Upper lobe of left lung (tissue), 6 donors: ENCODE results near the gene FAM110A. TPM values are rescaled to one million over a fixed set of nuclear protein-coding genes. Genes with fewer than 3 reads are reported as not detected.

Source experiments
- ATAC-seq, 2 donors: fragments of 200-7000 bp; cut with Tn5 transposase; one replicate each; pipeline ENCODE4 v1.9.1; 2022; ENCODE audit warnings: mild to moderate bottlenecking in 2 of 2, moderate library complexity in 2 of 2; ENCODE audit not compliant: low FRiP score in 2 of 2
- DNase-seq, 2 donors: peaks; one replicate each; pipeline ENCODE4 v3.0.0-alpha.2; 2019 to 2020
- H3K27ac ChIP-seq, 4 donors: fragments of 200-600 bp; sonication (generic); one replicate each; pipeline ENCODE4 v1.5.1; 2016 to 2019
- H3K27me3 ChIP-seq, 4 donors: fragments of 200-600 bp; sonication (generic); one replicate each; pipeline ENCODE4 v1.5.1; 2017 to 2019
- H3K36me3 ChIP-seq, 4 donors: fragments of 200-600 bp; sonication (generic); one replicate each; pipeline ENCODE4 v1.5.1; 2016 to 2019
- H3K4me1 ChIP-seq, 4 donors: fragments of 200-600 bp; sonication (generic); one replicate each; pipeline ENCODE4 v1.5.1; 2018 to 2019
- H3K4me3 ChIP-seq, 4 donors: fragments of 200-600 bp; sonication (generic); one replicate each; pipeline ENCODE4 v1.5.1; 2017 to 2019; ENCODE audit warnings: mild to moderate bottlenecking in 2 of 4, moderate library complexity in 1 of 4
- H3K9me3 ChIP-seq, 4 donors: fragments of 200-600 bp; sonication (generic); one replicate each; pipeline ENCODE4 v1.5.1; 2018 to 2019
- CTCF ChIP-seq, 6 experiments: fragments of 450-650 bp in 4 of 6; fragments of 200-600 bp in 2 of 6; sonication (generic) in 2 of 6; IDR thresholded peaks; one replicate each; pipeline ENCODE4 v1.5.1; 2016 to 2019; ENCODE audit warnings: antibody characterized with exemption in 6 of 6
- EP300 ChIP-seq, 4 donors: sonication (generic); formaldehyde crosslinking; IDR thresholded peaks; one replicate each; pipeline ENCODE4 v1.5.1; 2017; ENCODE audit warnings: antibody characterized with exemption in 4 of 4, control low read depth in 2 of 4
- POLR2A ChIP-seq, 4 donors: fragments of 450-650 bp; IDR thresholded peaks; one replicate each; pipeline ENCODE4 v1.5.1; 2016 to 2017; ENCODE audit warnings: antibody characterized with exemption in 4 of 4, mild to moderate bottlenecking in 2 of 4
- POLR2AphosphoS5 ChIP-seq, 2 donors: sonication (generic); formaldehyde crosslinking; IDR thresholded peaks; one replicate each; pipeline ENCODE4 v1.5.1; 2017; ENCODE audit warnings: antibody characterized with exemption in 2 of 2
- WGBS, 2 donors: methylation state at CpG; one replicate each; pipeline ENCODE4 v1.1.5; 2017 to 2018; 5-methylcytosine and 5-hydroxymethylcytosine counted together
- total RNA-seq, 6 donors: library from RNA; depleted of rRNA in 4 of 6; stranded (reverse); fragments of >200 nt in 4 of 6; gene quantifications; one replicate each; pipeline versions ENCODE4 v1.1.0 to v1.2.1, GENCODE V29; 2016 to 2021
- donor health status: DM: no; HTN: no; CAD: no; lungs with moderate emphysema.
- donor health status: DM: no; HTN: yes; CAD: no; lungs with severe emphysema.

The FAM110A gene
- total RNA-seq, 6 donors from 2014 or later: 13.2 to 27.9 (median 19.9) TPM

- no peak for ATAC-seq
- H3K27me3 ChIP-seq: no peaks in the 10 kb centered on the region
Observed at GRCh38 chr20:878511-879307, 45.2 kb downstream of the FAM110A start.

GRCh38 chr20:879626-880025 is 46.1 kb downstream of the FAM110A start:
- DNase-seq (no peak), ATAC-seq (no peak)
- H3K4me1 ChIP-seq: peaks cover 0 to 3% (median 0%) of the 10 kb centered on the region in 4 donors
- H3K4me3 ChIP-seq: no peak overlapping the region
- no peaks in the 10 kb centered on the region for H3K9me3 ChIP-seq
- 72 to 73% methylated on average over 4 of the region's 4 CpGs for WGBS, 2 donors
- no peak for TF ChIP-seq EP300 (IDR thresholded peaks at IDR 0.05)
- TF ChIP-seq CTCF (IDR thresholded peaks at IDR 0.05): no peak
- no peak for TF ChIP-seq POLR2A (IDR thresholded peaks at IDR 0.05)
- TF ChIP-seq POLR2AphosphoS5 (IDR thresholded peaks at IDR 0.05): no peak
- no peaks in the 10 kb centered on the region for H3K36me3 ChIP-seq
- no peaks in the 10 kb centered on the region for H3K27me3 ChIP-seq
- H3K27ac ChIP-seq: no peak overlapping the region

More at GRCh38 chr20:878511-879307, 45.2 kb downstream of the FAM110A start:
- DNase-seq: no peak
- Histone ChIP-seq H3K4me1 (peaks cover 0 to 3% (median 0%) of the 10 kb centered on the region in 4 donors), H3K4me3 (no peak overlapping the region), H3K9me3 (no peaks in the 10 kb centered on the region), H3K27ac (no peak overlapping the region), H3K36me3 (no peaks in the 10 kb centered on the region)
- TF ChIP-seq POLR2A (IDR thresholded peaks at IDR 0.05) (no peak), CTCF (IDR thresholded peaks at IDR 0.05) (no peak), POLR2AphosphoS5 (IDR thresholded peaks at IDR 0.05) (no peak), EP300 (IDR thresholded peaks at IDR 0.05) (no peak)
- WGBS, 2 donors: 58 to 60% methylated on average over 9 of the region's 9 CpGs

DNA sequence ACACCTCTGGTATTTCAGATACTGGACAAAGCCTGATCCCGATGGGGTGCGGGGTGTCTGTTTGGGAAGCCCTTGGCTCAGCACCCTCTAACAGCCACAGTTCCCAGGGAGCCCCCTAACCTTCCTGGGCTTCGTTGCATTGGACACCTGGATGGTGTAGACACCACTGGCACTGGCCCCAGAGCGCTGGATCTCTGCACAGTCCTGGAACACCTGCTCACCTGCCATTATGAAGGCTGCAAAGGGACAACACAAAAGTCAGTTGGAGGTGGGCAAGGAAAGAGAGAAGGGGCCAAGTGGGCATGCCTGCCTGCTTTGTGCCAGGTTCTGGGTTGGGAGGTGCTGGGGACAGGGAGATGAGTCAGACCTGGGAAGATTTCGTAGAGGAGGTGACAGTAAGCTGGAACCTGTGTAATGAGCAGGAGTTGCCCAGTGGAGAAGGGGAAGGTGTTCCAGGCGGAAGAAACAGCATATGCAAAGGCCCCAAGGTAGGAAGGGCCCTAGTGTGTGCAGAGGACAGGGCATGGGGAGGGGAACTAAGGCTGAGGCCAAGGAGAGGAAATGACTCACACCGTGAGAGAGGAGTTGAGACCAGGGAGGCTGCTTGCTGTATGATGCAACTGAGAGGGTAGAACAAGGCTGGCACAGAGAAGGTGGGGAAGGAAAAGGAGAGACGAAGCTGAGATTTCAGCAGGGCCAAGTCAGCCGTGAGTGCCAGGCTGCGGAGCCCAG is 47.7 kb downstream of the FAM110A start:
- Histone ChIP-seq H3K9me3 (no peaks in the 10 kb centered on the region), H3K36me3 (no peaks in the 10 kb centered on the region), H3K27ac (no peak overlapping the region), H3K4me1 (peaks cover 0 to 8% (median 0%) of the 10 kb centered on the region in 4 donors), H3K4me3 (no peak overlapping the region), H3K27me3 (peaks cover 0 to 5% (median 0%) of the 10 kb centered on the region in 4 donors)
- DNase-seq (peak in 1 of 2 donors; percentile 34), ATAC-seq (peak in 1 of 2 donors; percentile 63)
- WGBS, 2 donors: 69 to 80% methylated on average over 8 to 10 of the region's 10 CpGs
- no peak for TF ChIP-seq CTCF (IDR thresholded peaks at IDR 0.05)
- TF ChIP-seq POLR2AphosphoS5 (IDR thresholded peaks at IDR 0.05): no peak
- no peak for TF ChIP-seq POLR2A (IDR thresholded peaks at IDR 0.05)
- no peak for TF ChIP-seq EP300 (IDR thresholded peaks at IDR 0.05)

- DNase-seq (no peak), ATAC-seq (no peak)
- H3K4me1 ChIP-seq: peaks cover 0 to 8% (median 0%) of the 10 kb centered on the region in 4 donors
- H3K36me3 ChIP-seq: no peaks in the 10 kb centered on the region
- H3K27me3 ChIP-seq: peaks cover 0 to 5% (median 0%) of the 10 kb centered on the region in 4 donors
- H3K27ac ChIP-seq: no peak overlapping the region
- TF ChIP-seq POLR2AphosphoS5 (IDR thresholded peaks at IDR 0.05) (no peak), CTCF (IDR thresholded peaks at IDR 0.05) (no peak), POLR2A (IDR thresholded peaks at IDR 0.05) (no peak), EP300 (IDR thresholded peaks at IDR 0.05) (no peak)
- no peaks in the 10 kb centered on the region for H3K9me3 ChIP-seq
- H3K4me3 ChIP-seq: no peak overlapping the region
Observed at GRCh38 chr20:881783-882144, 48.2 kb downstream of the FAM110A start.
